ENCODE results near the gene NWD2. TPM values are rescaled to one million over a fixed set of nuclear protein-coding genes. Genes with fewer than 3 reads are reported as not detected.

Gene NWD2
- total RNA-seq, 1 experiment from 2014 or later, result not detected

- TF ChIP-seq REST (IDR thresholded peaks at IDR 0.05; ENCODE audit: low read depth) (no peak), ZFX (IDR thresholded peaks at IDR 0.05) (no peak), RAD21 (IDR thresholded peaks at IDR 0.05; ENCODE audit: low read depth) (no peak)
These were observed 196.9 kb downstream of the NWD2 start (continued) for GRCh38 chr4:37441231-37442061.

GRCh38 chr4:37442062-37442323 lies 197.4 kb downstream of the NWD2 start:
- Histone ChIP-seq H3K9me3 (ENCODE audit: control insufficient read depth in 1 of 2, insufficient read depth in 1 of 2, low read depth in 1 of 2, low read length in 2 of 2) (no peaks in the 10 kb centered on the region), H3K79me2 (ENCODE audit: insufficient read depth, low read length) (no peaks in the 10 kb centered on the region), H2AFZ (ENCODE audit: low read depth, low read length, poor library complexity, severe bottlenecking) (peak overlapping the region; percentile 81), H3K9ac (ENCODE audit: low read length) (no peak overlapping the region), H3K4me3 (replicated peaks in 1 of 2; ENCODE audit: low read depth in 1 of 2, low read length in 2 of 2) (no peak overlapping the region), H3K4me1 (ENCODE audit: control insufficient read depth in 1 of 2, insufficient read depth in 2 of 2, low read length in 2 of 2) (peaks cover 10 to 22% of the 10 kb centered on the region in 2 experiments), H3K36me3 (ENCODE audit: control insufficient read depth in 1 of 2, insufficient read depth in 2 of 2, low read length in 2 of 2) (no peaks in the 10 kb centered on the region), H3K27ac (ENCODE audit: low read depth, low read length) (no peak overlapping the region), H3K9me2 (ENCODE audit: insufficient read depth) (no peaks in the 10 kb centered on the region), H4K20me1 (ENCODE audit: insufficient read depth) (no peaks in the 10 kb centered on the region), H3K4me2 (ENCODE audit: low read length) (peak overlapping the region; percentile 52), H3K27me3 (ENCODE audit: insufficient read depth, low read length) (no peaks in the 10 kb centered on the region)
- no peak for ATAC-seq
- BruUV-seq (replicated peaks), result no TSS peak
- CTCF ChIA-PET, result interaction anchor here (3.4 kb wide), 1 partner anchor 11 kb away, joined by 15 read pairs; a partner anchor contains a TSS
- no peak for TF ChIP-seq ELF1 (IDR thresholded peaks at IDR 0.05; ENCODE audit: borderline replicate concordance, low read depth)
- DNase-seq (ENCODE audit: low read depth, low spot score), result no peak
- intact Hi-C loops (cut with micrococcal nuclease), result no loop called here
- RAD21 ChIA-PET (ENCODE audit: low non-redundant PET in 1 of 2, low total read pairs in 2 of 2, uncharacterized antibody in 2 of 2, unreplicated experiment in 2 of 2), result no interaction called here
- POLR2A ChIA-PET, result interaction anchor here (1.0 kb wide), 1 partner anchor 8 kb away, joined by 4 read pairs; no protein-coding TSS in a partner anchor

Measured in HCT116 (cell line).